Measurements from ENCODE around the gene NECTIN1.
A peak's percentile ranks its signal among the peaks of the same experiment; 100 is the strongest.

Gene NECTIN1

GRCh38 chr11:119728211-119728626 lies 781 bp downstream of the NECTIN1 start:
- Histone ChIP-seq H3K36me3 (no peaks in the 10 kb centered on the region), H3K4me1 (ENCODE audit: control insufficient read depth in 1 of 2, insufficient read depth in 1 of 2, low read depth in 1 of 2, low read length in 1 of 2) (peaks cover 45 to 48% of the 10 kb centered on the region in 2 experiments), H3K4me3 (ENCODE audit: low read depth in 1 of 2, low read length in 1 of 2) (peak overlapping the region; percentile 78 to 87), H3K9me3 (no peaks in the 10 kb centered on the region), H3K27ac (peak overlapping the region; percentile 89), H3K27me3 (peaks cover 4% of the 10 kb centered on the region)
- no peak for TF ChIP-seq CTCF (IDR thresholded peaks at IDR 0.05)

GRCh38 chr11:119727523-119728151 lies 1.4 kb downstream of the NECTIN1 start:
- peak overlapping the region; percentile 89 for H3K27ac ChIP-seq
- H3K27me3 ChIP-seq, result peaks cover 4% of the 10 kb centered on the region
- peaks cover 45 to 48% of the 10 kb centered on the region in 2 experiments for H3K4me1 ChIP-seq (ENCODE audit: control insufficient read depth in 1 of 2, insufficient read depth in 1 of 2, low read depth in 1 of 2, low read length in 1 of 2)
- peak overlapping the region; percentile 78 to 87 for H3K4me3 ChIP-seq (ENCODE audit: low read depth in 1 of 2, low read length in 1 of 2)
- H3K9me3 ChIP-seq, result no peaks in the 10 kb centered on the region
- no peaks in the 10 kb centered on the region for H3K36me3 ChIP-seq
- no peak for TF ChIP-seq CTCF (IDR thresholded peaks at IDR 0.05)

- H3K27ac ChIP-seq, result peak overlapping the region; percentile 89
- peaks cover 45 to 48% of the 10 kb centered on the region in 2 experiments for H3K4me1 ChIP-seq (ENCODE audit: control insufficient read depth in 1 of 2, insufficient read depth in 1 of 2, low read depth in 1 of 2, low read length in 1 of 2)
- no peaks in the 10 kb centered on the region for H3K36me3 ChIP-seq
- H3K9me3 ChIP-seq, result no peaks in the 10 kb centered on the region
- peaks cover 4% of the 10 kb centered on the region for H3K27me3 ChIP-seq
- peak overlapping the region; percentile 78 to 87 for H3K4me3 ChIP-seq (ENCODE audit: low read depth in 1 of 2, low read length in 1 of 2)
- TF ChIP-seq CTCF (IDR thresholded peaks at IDR 0.05), result no peak
Measured at GRCh38 chr11:119726585-119727522, 2.1 kb downstream of the NECTIN1 start.

GRCh38 chr11:119726150-119726553 lies 2.8 kb downstream of the NECTIN1 start:
- Histone ChIP-seq H3K4me1 (ENCODE audit: control insufficient read depth in 1 of 2, insufficient read depth in 1 of 2, low read depth in 1 of 2, low read length in 1 of 2) (peaks cover 48 to 51% of the 10 kb centered on the region in 2 experiments), H3K9me3 (no peaks in the 10 kb centered on the region), H3K27ac (peak overlapping the region; percentile 89), H3K27me3 (no peaks in the 10 kb centered on the region), H3K4me3 (ENCODE audit: low read depth in 1 of 2, low read length in 1 of 2) (peak overlapping the region; percentile 19 to 87), H3K36me3 (peaks cover 4% of the 10 kb centered on the region)
- no peak for TF ChIP-seq CTCF (IDR thresholded peaks at IDR 0.05)

GRCh38 chr11:119724956-119725355 lies 4.0 kb downstream of the NECTIN1 start:
- no peak overlapping the region for H3K27ac ChIP-seq
- H3K27me3 ChIP-seq, result no peaks in the 10 kb centered on the region
- peaks cover 13% of the 10 kb centered on the region for H3K36me3 ChIP-seq
- H3K4me3 ChIP-seq (ENCODE audit: low read depth in 1 of 2, low read length in 1 of 2), result no peak overlapping the region
- peaks cover 43 to 51% of the 10 kb centered on the region in 2 experiments for H3K4me1 ChIP-seq (ENCODE audit: control insufficient read depth in 1 of 2, insufficient read depth in 1 of 2, low read depth in 1 of 2, low read length in 1 of 2)
- no peaks in the 10 kb centered on the region for H3K9me3 ChIP-seq
- no peak for TF ChIP-seq CTCF (IDR thresholded peaks at IDR 0.05)

Data from neutrophil (primary cell).